ENCODE data around the gene CBX6. TPM values are rescaled to one million over a fixed set of nuclear protein-coding genes. Genes with fewer than 3 reads are reported as not detected.

The CBX6 gene
- total RNA-seq, 1 experiment from 2014 or later = 136 TPM

- DNase-seq = no peak
- TF ChIP-seq CTCF (conservative IDR thresholded peaks at IDR 0.05) (no peak), EZH2 (IDR thresholded peaks at IDR 0.05; ENCODE audit: low read depth) (no peak)
- intact Hi-C loops (cut with micrococcal nuclease; ENCODE audit: unreplicated experiment) = no loop called here
- Histone ChIP-seq H2AFZ (no peak overlapping the region), H3K27ac (no peak overlapping the region), H3K79me2 (ENCODE audit: low read depth) (no peaks in the 10 kb centered on the region), H4K20me1 (ENCODE audit: insufficient read depth) (no peaks in the 10 kb centered on the region), H3K4me2 (no peak overlapping the region), H3K9me2 (ENCODE audit: insufficient read depth) (no peaks in the 10 kb centered on the region), H3F3A (ENCODE audit: insufficient read depth, low read depth) (peaks cover 4% of the 10 kb centered on the region; the same call in 1 of the 2 replicates), H3K36me3 (ENCODE audit: low read depth) (no peaks in the 10 kb centered on the region), H3K9me3 (ENCODE audit: insufficient read depth, low read depth) (peaks cover 28% of the 10 kb centered on the region), H3K4me1 (replicated peaks; ENCODE audit: insufficient read depth) (no peaks in the 10 kb centered on the region), H3K27me3 (ENCODE audit: insufficient read depth, low read depth) (no peaks in the 10 kb centered on the region), H3K4me3 (no peak overlapping the region)
- ChIA-PET POLR2A (ENCODE audit: unreplicated experiment) (no interaction called here), CTCF (interaction anchor here (0.5 kb wide), 1 partner anchor 200 kb away, joined by 7 read pairs; no protein-coding TSS in a partner anchor)
- BruUV-seq (replicated peaks) = no TSS peak
Observed at GRCh38 chr22:38900677-38901076, 28.7 kb upstream of the CBX6 start.

DNA sequence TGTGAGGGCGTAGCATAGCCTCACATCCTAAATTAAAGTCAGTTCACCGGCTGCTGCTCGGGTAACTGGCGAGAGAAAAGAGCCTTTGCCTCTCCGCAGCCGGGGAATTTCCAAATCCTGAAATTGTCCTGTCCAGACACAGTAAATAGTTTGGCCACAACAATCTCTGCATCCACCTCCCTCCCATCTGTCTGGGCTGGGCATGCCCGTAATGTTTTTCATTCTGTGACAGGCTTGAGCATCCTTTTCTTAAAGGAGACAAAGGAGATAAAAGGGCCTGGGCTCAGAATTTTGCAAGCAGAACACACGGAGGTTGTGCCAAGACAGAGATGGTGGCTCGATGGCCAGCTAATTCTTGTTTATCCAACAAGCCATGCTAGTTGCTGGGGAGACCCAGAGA, 19.2 kb upstream of the CBX6 start:
- H3K79me2 ChIP-seq (ENCODE audit: low read depth) = no peaks in the 10 kb centered on the region
- no peak overlapping the region for H3K4me3 ChIP-seq
- no peaks in the 10 kb centered on the region for H3K36me3 ChIP-seq (ENCODE audit: low read depth)
- ChIA-PET POLR2A (ENCODE audit: unreplicated experiment) (no interaction called here), CTCF (no interaction called here)
- BruUV-seq (replicated peaks) = no TSS peak
- H2AFZ ChIP-seq = no peak overlapping the region
- no peak for TF ChIP-seq EZH2 (IDR thresholded peaks at IDR 0.05; ENCODE audit: low read depth)
- TF ChIP-seq CTCF (conservative IDR thresholded peaks at IDR 0.05) = no peak
- H3K27ac ChIP-seq = no peak overlapping the region
- H3K9me3 ChIP-seq (ENCODE audit: insufficient read depth, low read depth) = no peaks in the 10 kb centered on the region; the same call in 1 of the 2 replicates
- no peaks in the 10 kb centered on the region for H3K9me2 ChIP-seq (ENCODE audit: insufficient read depth)
- no peaks in the 10 kb centered on the region for H3K4me1 ChIP-seq (replicated peaks; ENCODE audit: insufficient read depth)
- H3K27me3 ChIP-seq (ENCODE audit: insufficient read depth, low read depth) = no peaks in the 10 kb centered on the region
- no peak overlapping the region for H3K4me2 ChIP-seq
- intact Hi-C loops (cut with micrococcal nuclease; ENCODE audit: unreplicated experiment) = no loop called here
- no peak for DNase-seq
- no peaks in the 10 kb centered on the region for H3F3A ChIP-seq (ENCODE audit: insufficient read depth, low read depth)
- no peaks in the 10 kb centered on the region for H4K20me1 ChIP-seq (ENCODE audit: insufficient read depth)

DNA sequence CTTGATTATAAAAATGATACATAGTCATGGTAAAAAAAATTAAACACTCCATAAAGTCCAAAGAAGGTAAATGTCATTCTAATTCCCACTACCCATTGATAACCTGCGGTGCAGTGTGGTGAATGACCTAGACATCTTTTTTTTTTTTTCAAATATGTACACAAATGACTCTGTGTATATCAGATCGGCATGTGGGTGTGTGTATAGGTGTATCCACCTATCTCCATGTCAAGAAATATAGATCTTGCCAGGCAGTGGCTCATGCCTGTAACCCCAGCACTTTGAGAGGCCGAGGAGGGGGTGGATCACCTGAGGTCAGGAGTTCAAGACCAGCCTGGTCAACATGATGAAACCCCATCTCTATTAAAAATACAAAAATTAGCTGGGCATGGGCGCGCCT, 18.4 kb upstream of the CBX6 start:
- H3K4me1 ChIP-seq (replicated peaks; ENCODE audit: insufficient read depth) = no peaks in the 10 kb centered on the region
- no peaks in the 10 kb centered on the region for H3F3A ChIP-seq (ENCODE audit: insufficient read depth, low read depth)
- CTCF ChIA-PET = no interaction called here
- no peaks in the 10 kb centered on the region for H3K27me3 ChIP-seq (ENCODE audit: insufficient read depth, low read depth)
- no peaks in the 10 kb centered on the region for H3K36me3 ChIP-seq (ENCODE audit: low read depth)
- H2AFZ ChIP-seq = no peak overlapping the region
- no TSS peak for BruUV-seq (replicated peaks)
- H3K79me2 ChIP-seq (ENCODE audit: low read depth) = no peaks in the 10 kb centered on the region
- no peaks in the 10 kb centered on the region for H3K9me2 ChIP-seq (ENCODE audit: insufficient read depth)
- peak in 1 of 2 experiments; percentile 80 for DNase-seq
- no peak overlapping the region for H3K4me3 ChIP-seq
- TF ChIP-seq EZH2 (IDR thresholded peaks at IDR 0.05; ENCODE audit: low read depth) (no peak), CTCF (conservative IDR thresholded peaks at IDR 0.05) (no peak)
- no peaks in the 10 kb centered on the region for H4K20me1 ChIP-seq (ENCODE audit: insufficient read depth)
- no peaks in the 10 kb centered on the region; the same call in 1 of the 2 replicates for H3K9me3 ChIP-seq (ENCODE audit: insufficient read depth, low read depth)
- H3K4me2 ChIP-seq = no peak overlapping the region
- H3K27ac ChIP-seq = no peak overlapping the region
- POLR2A ChIA-PET (ENCODE audit: unreplicated experiment) = interaction anchor here (0.6 kb wide), 2 partner anchors 76 to 94 kb away, joined by 3 to 5 read pairs; no protein-coding TSS in a partner anchor
- intact Hi-C loops (cut with micrococcal nuclease; ENCODE audit: unreplicated experiment) = no loop called here
